GM23338 (cell line): ENCODE data around the gene MYO3B. TPM values are rescaled to one million over a fixed set of nuclear protein-coding genes. Genes with fewer than 3 reads are reported as not detected.

ENCODE experiments used
- ATAC-seq: fragments of 200-7000 bp; cut with Tn5 transposase; 3 replicates; pipeline ENCODE4 v1.9.1; 2020
- DNase-seq: peaks from one replicate; pipeline ENCODE4 v3.0.0-alpha.2; 2015; ENCODE audit warnings: low spot score
- H2AFZ ChIP-seq: fragments of 200-600 bp; sonication (generic); 2 replicates; pipeline ENCODE4 v1.8.0; 2016; ENCODE audit warnings: antibody characterized with exemption, mild to moderate bottlenecking, moderate library complexity
- H3F3A ChIP-seq: fragments of 200-600 bp; sonication (generic); replicated peaks from 2 replicates; pipeline ENCODE4 v1.8.0; 2017; ENCODE audit warnings: antibody characterized with exemption, mixed run types, low read depth
- H3K27ac ChIP-seq: fragments of 200-600 bp; sonication (generic); 2 replicates; pipeline ENCODE4 v1.6.1; 2016; ENCODE audit warnings: low read depth
- H3K27me3 ChIP-seq: fragments of 200-600 bp; sonication (generic); 2 replicates; pipeline ENCODE4 v1.8.0; 2016; ENCODE audit warnings: mild to moderate bottlenecking, mixed run types, moderate library complexity; ENCODE audit not compliant: insufficient read depth
- H3K36me3 ChIP-seq: fragments of 200-600 bp; sonication (generic); 2 replicates; pipeline ENCODE4 v1.8.0; 2016; ENCODE audit warnings: mild to moderate bottlenecking; ENCODE audit not compliant: insufficient read depth
- H3K4me1 ChIP-seq: fragments of 200-600 bp; sonication (generic); 2 replicates; pipeline ENCODE4 v1.8.0; 2016; ENCODE audit warnings: mild to moderate bottlenecking, moderate library complexity; ENCODE audit not compliant: insufficient read depth
- H3K4me2 ChIP-seq: fragments of 200-600 bp; sonication (generic); 2 replicates; pipeline ENCODE4 v1.7.1; 2017; ENCODE audit warnings: mixed run types
- H3K4me3 ChIP-seq: fragments of 200-600 bp; sonication (generic); 2 replicates; pipeline ENCODE4 v1.6.1; 2016; ENCODE audit warnings: mixed run types
- H3K79me2 ChIP-seq: fragments of 200-600 bp; sonication (generic); replicated peaks from 2 replicates; pipeline ENCODE4 v1.8.0; 2017; ENCODE audit warnings: mild to moderate bottlenecking; ENCODE audit not compliant: insufficient read depth
- H3K9me2 ChIP-seq: fragments of 200-600 bp; sonication (generic); 2 replicates; pipeline ENCODE4 v1.8.0; 2017; ENCODE audit not compliant: insufficient read depth
- H4K20me1 ChIP-seq: fragments of 200-600 bp; sonication (generic); replicated peaks from 2 replicates; pipeline ENCODE4 v1.8.0; 2017; ENCODE audit warnings: mild to moderate bottlenecking; ENCODE audit not compliant: insufficient read depth
- H3K27ac Mint-ChIP-seq: 2 replicates; pipeline ENCODE4 v1.8.0; 2020; ENCODE audit warnings: inconsistent platforms, mild to moderate bottlenecking, moderate library complexity, mixed read lengths
- H3K27me3 Mint-ChIP-seq: 3 replicates; pipeline ENCODE4 v1.8.0; 2022; ENCODE audit warnings: low read depth, mild to moderate bottlenecking, moderate library complexity, mixed read lengths, inconsistent platforms; ENCODE audit not compliant: insufficient read depth, poor library complexity
- H3K36me3 Mint-ChIP-seq: 3 replicates; pipeline ENCODE4 v1.8.0; 2021; ENCODE audit warnings: low read depth, mild to moderate bottlenecking, inconsistent platforms, moderate library complexity, mixed read lengths
- H3K4me1 Mint-ChIP-seq: 3 replicates; pipeline ENCODE4 v1.8.0; 2020; ENCODE audit warnings: mild to moderate bottlenecking, inconsistent platforms, mixed read lengths
- H3K4me3 Mint-ChIP-seq: 3 replicates; pipeline ENCODE4 v1.8.0; 2021; ENCODE audit warnings: moderate library complexity, mild to moderate bottlenecking, inconsistent platforms, mixed read lengths
- H3K9me3 Mint-ChIP-seq: 3 replicates; pipeline ENCODE4 v1.8.0; 2020; ENCODE audit warnings: moderate library complexity, mild to moderate bottlenecking, inconsistent platforms, mixed read lengths
- CREB1 ChIP-seq: fragments of 250-450 bp; sonication (Bioruptor Pico); IDR thresholded peaks from 2 replicates; pipeline ENCODE4 v1.5.0; 2020; ENCODE audit warnings: low read depth, mild to moderate bottlenecking, moderate library complexity
- CTCF ChIP-seq, 2 experiments: fragments of 200-600 bp in 1 of 2; sonication (generic) in 1 of 2; conservative IDR thresholded peaks; 2 replicates each; pipeline versions ENCODE4 v1.5.1 to v1.6.1; 2016 to 2017; ENCODE audit warnings: antibody characterized with exemption in 2 of 2, low read depth in 2 of 2, mild to moderate bottlenecking in 2 of 2, moderate library complexity in 1 of 2
- ETS1 ChIP-seq: IDR thresholded peaks from 2 replicates; pipeline ENCODE4 v1.6.1; 2016; ENCODE audit warnings: antibody characterized with exemption
- EZH2 ChIP-seq: fragments of 200-600 bp; sonication (generic); IDR thresholded peaks from one replicate; pipeline ENCODE4 v1.8.0; 2017; ENCODE audit warnings: antibody characterized with exemption, mild to moderate bottlenecking, low read depth; ENCODE audit not compliant: unreplicated experiment
- EZH2phosphoT487 ChIP-seq: fragments of 200-600 bp; sonication (generic); IDR thresholded peaks from one replicate; pipeline ENCODE4 v1.8.1; 2018; ENCODE audit warnings: antibody characterized with exemption; ENCODE audit not compliant: unreplicated experiment
- JUNB ChIP-seq: IDR thresholded peaks from one replicate; pipeline ENCODE4 v1.6.1; 2016; ENCODE audit warnings: antibody characterized with exemption; ENCODE audit not compliant: unreplicated experiment
- NANOG ChIP-seq: IDR thresholded peaks from 2 replicates; pipeline ENCODE4 v1.6.1; 2016; ENCODE audit warnings: antibody characterized with exemption, borderline replicate concordance
- REST ChIP-seq: IDR thresholded peaks from one replicate; pipeline ENCODE4 v1.6.1; 2018; ENCODE audit warnings: antibody characterized with exemption; ENCODE audit not compliant: unreplicated experiment
- STAT1 ChIP-seq: IDR thresholded peaks from one replicate; pipeline ENCODE4 v1.6.1; 2016; ENCODE audit warnings: antibody characterized with exemption; ENCODE audit not compliant: unreplicated experiment
- ZNF114 ChIP-seq: fragments of 250-450 bp; sonication (Bioruptor Pico); IDR thresholded peaks from 2 replicates; pipeline ENCODE4 v1.5.0; 2020; ENCODE audit warnings: mild to moderate bottlenecking, moderate library complexity
- ZNF331 ChIP-seq: fragments of 250-450 bp; sonication (Bioruptor Pico); IDR thresholded peaks from 2 replicates; pipeline ENCODE4 v1.5.0; 2020; ENCODE audit warnings: low read depth, mild to moderate bottlenecking, moderate library complexity
- ZNF462 ChIP-seq: fragments of 250-450 bp; sonication (Bioruptor Pico); IDR thresholded peaks from 2 replicates; pipeline ENCODE4 v1.5.0; 2020; ENCODE audit warnings: mild to moderate bottlenecking, moderate library complexity
- polyA plus RNA-seq: library from polyadenylated mRNA; unstranded; fragments of >200 nt; fragmentation: Nextera tagmentation; extraction: Ambion mirVana; gene quantifications from 2 replicates; pipeline ENCODE4 v1.2.1, GENCODE V29; 2016
- total RNA-seq: library from RNA; depleted of rRNA; stranded (reverse); fragments of >200 nt; shearing (Covaris generic); gene quantifications from 2 replicates; pipeline ENCODE4 v1.2.3, GENCODE V29; 2014

Gene MYO3B
- total and polyA plus RNA-seq, 2 experiments from 2014 or later, result 0.42 TPM; not detected in 1

- TF ChIP-seq REST (no peak), JUNB (no peak), CREB1 (CRISPR knock-in tag) (no peak), STAT1 (no peak), ZNF462 (no peak)
Observed at GRCh38 chr2:170689481-170689880, 511.5 kb downstream of the MYO3B start (continued).

- Mint-ChIP-seq H3K4me1 (peaks cover 16% of the 10 kb centered on the region), H3K9me3 (no peaks in the 10 kb centered on the region; the same call in 2 of the 3 replicates), H3K36me3 (no peaks in the 10 kb centered on the region), H3K27me3 (peaks cover 5% of the 10 kb centered on the region), H3K27ac (no peak overlapping the region), H3K4me3 (no peak overlapping the region)
- H4K20me1 ChIP-seq, result no peaks in the 10 kb centered on the region
- H3K27ac ChIP-seq, result no peak overlapping the region
- no peaks in the 10 kb centered on the region for H3K27me3 ChIP-seq
- H3K4me3 ChIP-seq, result no peak overlapping the region
- no peaks in the 10 kb centered on the region for H3K9me2 ChIP-seq
- ATAC-seq (no peak), DNase-seq (no peak)
- H3K36me3 ChIP-seq, result no peaks in the 10 kb centered on the region
- H2AFZ ChIP-seq, result no peak overlapping the region
- H3K4me1 ChIP-seq, result peaks cover 4% of the 10 kb centered on the region
- no peak overlapping the region for H3K4me2 ChIP-seq
- no peaks in the 10 kb centered on the region for H3F3A ChIP-seq
- TF ChIP-seq STAT1, result no peak
- no peak for TF ChIP-seq EZH2phosphoT487
- no peak for TF ChIP-seq ZNF114 (CRISPR knock-in tag)
- no peak for TF ChIP-seq ETS1
- TF ChIP-seq CTCF (conservative IDR thresholded peaks at IDR 0.05; ENCODE audit: low read depth in 2 of 2), result no peak
- no peak for TF ChIP-seq EZH2
- TF ChIP-seq NANOG, result no peak
- TF ChIP-seq CREB1 (CRISPR knock-in tag), result no peak
- no peak for TF ChIP-seq ZNF331 (CRISPR knock-in tag)
- no peaks in the 10 kb centered on the region for H3K79me2 ChIP-seq
Observed at GRCh38 chr2:170690640-170691039, 512.7 kb downstream of the MYO3B start.
